Anterior cingulate cortex (tissue), 58 donors: ENCODE data around the gene PCSK9.
"Not testable (repeated sequence)": the region's sequence is repeated elsewhere in the genome, so short reads cannot be mapped to it uniquely, and the experiment has no call there.

Source experiments
- DNase-seq, 58 donors: peaks; one replicate each; lab custom pipeline; 2025; lab: John Stamatoyannopoulos, UW

PCSK9 gene

DNA sequence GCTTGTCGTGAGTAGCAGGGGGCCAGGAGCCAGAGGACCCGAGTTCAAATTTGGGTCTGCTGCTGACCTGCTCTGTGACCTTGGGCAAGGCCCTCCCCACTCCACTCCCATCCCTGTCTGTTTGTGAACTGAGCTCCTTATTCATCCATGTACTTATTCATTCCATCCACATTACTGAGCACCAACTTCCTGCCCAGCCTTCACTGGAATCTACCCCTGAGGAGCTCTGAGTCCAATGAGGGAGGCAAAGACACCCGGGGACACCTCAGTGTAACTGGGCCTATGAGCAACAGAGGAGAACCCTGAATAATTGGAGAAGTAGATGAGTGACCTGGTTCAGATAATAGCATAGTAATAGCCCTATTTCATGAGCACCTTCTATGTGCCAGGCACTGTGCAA lies 31.7 kb upstream of the PCSK9 start:
- no peak for DNase-seq

DNA sequence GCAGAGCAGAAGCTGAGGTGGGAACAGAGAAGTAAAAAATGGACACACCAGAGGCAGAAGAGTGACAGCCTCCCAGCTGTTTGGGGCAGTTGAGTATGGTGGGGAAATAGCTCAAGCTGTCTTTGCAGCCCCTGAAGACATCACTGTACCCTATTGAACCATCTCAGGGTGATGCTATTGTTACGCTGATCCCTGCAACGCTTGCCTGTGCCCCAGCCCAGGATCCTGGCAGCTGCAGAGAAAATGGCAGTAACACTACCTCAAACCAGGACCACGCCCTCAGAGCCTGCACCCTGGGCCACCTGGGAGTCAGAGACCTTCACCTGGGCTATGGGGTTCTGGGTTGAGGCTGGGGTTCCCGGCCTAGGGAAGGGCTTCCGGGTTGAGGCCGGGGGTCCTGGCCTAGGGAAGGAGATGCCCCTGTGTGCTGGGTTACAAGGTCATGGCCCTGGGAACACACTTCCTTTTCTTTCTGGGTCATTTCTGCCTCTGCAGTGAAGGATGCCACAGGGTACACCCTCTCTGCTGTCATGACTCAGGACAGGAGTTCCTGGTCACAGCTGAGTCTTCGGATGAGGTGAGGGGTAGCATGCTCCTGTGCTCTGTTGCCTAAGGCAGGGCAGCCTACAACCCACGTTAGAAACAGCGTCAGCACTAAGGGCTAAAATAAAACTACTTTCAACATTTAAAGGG lies 29.0 kb upstream of the PCSK9 start:
- no peak for DNase-seq

DNA sequence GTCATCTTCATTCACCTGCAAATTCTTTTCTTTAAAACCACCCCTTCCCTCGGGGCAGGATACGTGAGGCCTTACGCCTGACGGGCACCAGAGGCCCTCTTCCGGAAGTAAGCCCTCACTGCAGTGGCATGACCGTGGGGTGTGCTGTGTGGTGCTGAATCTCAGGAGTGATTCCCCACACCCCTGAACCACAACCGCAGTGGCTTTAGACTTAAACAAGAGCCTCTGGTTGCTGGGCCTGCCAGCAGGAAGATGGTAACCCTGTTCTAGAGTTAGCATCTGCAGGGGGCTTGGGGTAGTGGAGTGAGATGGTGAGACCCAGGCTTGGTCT lies 28.5 kb upstream of the PCSK9 start:
- DNase-seq, result no peak

DNA sequence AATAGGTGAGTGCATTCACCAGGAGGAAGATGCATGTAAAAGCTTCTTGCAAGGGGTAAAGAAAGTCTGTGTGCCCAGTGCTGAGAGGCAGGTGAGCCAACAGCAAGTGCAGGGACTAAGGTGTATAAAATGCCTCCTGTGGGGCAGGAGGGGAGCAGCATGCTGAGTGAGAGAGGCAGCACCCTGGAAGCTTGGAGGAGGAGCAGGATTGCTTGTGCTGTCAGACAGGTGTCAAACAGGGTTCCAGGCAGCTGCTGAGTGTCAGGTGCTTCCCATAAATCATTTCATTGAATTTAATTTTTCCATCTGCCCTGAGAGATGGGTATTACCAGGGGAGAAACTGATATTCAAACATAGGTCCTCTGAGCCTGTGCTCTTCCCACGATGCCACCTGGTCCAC lies 26.7 kb upstream of the PCSK9 start:
- DNase-seq, result no peak

DNA sequence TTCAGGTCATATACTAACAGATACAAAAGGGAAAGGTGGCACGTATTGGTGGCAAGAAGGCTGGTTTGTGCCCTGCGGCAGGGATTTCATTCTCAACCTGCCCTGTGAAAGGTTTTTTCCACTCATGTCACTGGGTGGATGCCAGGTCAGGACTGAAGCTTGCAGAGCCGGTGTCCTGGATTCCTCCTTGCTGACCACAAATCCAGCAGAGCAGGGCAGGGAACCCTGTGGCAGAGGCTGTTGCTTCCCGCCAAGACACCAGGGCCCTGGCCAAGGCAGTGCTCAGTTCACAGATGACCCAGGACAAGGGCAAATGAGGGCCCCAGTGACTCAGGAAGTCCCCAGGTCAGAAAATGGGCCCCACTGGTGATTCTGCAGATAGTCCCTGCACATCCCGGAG lies 24.2 kb upstream of the PCSK9 start:
- DNase-seq, result no peak

DNA sequence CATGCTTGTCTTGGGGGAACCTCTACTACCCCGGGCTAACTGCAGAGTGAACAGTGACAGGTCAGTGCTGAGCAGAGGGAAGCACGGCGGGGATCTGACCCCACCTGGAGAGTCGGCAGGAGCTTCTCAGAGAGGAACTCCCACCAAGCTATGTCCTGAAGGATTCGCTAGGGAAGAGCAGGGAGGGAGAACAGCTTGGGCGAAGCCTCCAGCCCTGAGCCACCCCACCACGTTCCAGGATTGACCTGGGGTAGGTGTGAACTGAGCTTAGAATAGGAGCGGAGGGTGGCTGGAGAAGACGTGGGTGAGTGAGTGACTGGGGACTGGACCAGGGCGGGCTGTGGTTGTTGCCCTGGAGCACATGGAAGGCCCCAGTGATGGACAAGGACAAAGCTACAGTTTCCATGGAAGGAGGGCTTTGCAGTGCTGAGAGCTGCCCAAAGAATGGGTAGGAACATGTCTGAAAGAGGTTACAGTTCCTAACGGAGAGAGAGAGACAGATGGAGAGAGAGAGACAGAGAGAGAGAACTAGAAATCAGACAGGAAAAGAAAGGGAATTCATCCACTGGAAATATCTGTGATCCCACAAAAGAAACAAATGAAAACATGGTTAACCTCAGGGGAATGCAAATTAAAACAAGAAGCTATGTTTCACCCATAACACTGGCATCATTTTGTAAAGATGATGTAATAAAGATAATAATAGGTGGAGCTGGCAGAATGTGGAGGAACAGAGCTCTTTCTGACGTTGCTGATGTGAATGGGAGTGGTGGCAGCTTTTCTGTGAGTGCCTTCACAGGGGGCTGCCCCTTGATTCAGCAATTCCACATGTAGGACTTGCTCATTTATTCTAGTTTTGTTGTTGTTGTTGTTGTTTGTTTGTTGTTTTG lies 23.4 kb upstream of the PCSK9 start:
- no peak for DNase-seq

DNA sequence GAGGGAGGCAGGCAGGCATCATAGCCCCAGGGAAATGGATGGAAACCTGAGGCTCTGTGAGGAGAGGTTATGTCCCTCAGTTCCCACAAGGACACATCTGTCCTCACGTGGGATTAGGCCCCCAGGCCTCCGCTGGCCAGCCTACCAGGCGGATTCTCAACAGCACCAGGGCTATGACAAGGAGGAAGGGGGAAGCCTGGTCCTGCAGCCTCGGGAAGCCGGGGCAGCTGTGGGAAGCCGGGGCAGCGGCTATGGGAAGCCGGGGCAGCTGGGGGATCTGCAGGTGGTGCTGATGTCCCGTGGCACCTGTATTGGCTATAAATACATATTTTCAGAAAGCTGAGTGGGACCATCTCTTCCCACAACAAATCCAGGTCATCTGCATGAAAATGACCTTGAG lies 21.0 kb upstream of the PCSK9 start:
- DNase-seq, result no peak

DNA sequence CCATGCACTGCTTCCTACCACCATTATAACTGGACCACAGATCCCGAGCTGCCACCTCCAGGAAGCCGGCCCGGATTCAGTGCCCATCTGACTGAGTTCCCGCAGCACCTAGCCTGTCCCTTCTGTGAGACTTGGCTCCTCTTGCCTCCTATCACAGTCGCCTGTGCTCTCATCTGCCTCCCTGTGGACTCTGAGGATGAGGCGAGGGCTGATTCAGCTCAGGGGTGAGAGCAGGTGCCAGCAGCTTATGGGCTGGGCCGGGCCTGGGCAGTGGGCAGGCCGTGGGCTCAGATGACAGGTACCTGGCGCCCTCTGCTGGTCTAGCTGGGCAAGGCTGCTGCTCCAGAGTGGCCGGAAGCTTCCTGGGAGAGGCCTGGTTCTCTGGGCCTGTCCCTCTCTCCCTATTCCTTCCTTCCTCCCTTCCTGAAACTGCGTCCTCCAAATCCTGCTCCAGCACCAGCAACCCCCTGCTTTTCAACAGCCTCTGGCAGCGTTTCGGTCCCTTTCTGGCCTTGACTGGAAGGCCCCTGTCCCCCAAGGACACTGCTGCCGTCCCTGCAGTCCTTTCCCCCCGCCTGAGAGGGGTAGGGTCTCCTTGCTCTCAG lies 17.3 kb upstream of the PCSK9 start:
- DNase-seq, result peak in 56 of 58 donors; percentile 1 to 82 (median 50)

DNA sequence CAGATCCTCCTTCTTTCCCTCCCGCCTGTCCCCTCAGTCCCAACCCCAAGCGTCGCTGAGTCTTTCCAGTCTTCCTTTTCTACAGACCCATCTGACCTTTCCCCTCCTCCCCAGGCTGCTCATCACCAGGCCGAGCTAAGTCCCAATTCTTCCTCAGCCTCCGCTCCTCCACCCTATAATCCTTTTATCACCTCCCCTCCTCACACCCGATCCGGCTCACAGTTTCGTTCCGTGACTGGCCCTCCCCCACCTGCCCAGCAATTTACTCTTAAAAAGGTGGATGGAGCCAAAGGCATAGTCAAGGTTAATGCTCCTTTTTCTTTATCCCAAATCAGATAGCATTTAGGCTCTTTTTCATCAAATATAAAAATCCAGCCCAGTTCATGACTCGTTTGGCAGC lies 15.2 kb upstream of the PCSK9 start:
- DNase-seq, result not testable (repeated sequence)

DNA sequence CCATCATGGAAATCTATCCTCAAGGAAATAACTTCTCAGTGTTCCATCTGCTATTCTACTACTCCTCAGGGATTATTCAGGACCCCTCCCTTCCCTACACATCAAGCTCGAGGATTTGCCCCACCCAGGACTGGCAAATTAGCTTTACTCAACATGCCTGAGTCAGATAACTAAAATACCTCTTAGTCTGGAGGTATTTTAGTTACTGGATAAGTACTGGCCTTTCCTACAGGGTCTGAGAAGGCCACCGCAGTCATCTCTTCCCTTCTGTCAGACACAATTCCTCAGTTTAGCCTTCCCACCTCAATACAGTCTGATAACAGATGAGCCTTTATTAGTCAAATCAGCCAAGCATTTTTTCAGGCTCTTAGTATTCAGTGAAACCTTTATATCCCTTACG lies 12.7 kb upstream of the PCSK9 start:
- DNase-seq, result not testable (repeated sequence)

DNA sequence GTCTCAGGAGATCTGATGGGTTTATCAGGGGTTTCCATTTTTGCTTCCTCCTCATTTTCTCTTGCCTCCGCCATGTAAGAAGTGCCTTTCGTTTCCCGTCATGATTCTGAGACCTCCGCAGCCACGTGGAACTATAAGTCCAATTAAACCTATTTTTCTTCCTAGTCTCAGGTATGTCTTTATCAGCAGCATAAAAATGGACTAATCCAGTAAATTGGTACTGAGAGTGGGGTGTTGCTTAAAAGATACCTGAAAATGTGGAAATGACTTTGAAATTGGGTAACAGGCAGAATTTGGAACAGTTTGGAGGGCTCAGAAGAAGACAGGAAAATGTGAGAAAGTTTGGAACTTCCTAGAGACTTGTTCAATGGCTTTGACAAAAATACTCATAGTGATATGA lies 8.2 kb upstream of the PCSK9 start:
- DNase-seq, result not testable (repeated sequence)

DNA sequence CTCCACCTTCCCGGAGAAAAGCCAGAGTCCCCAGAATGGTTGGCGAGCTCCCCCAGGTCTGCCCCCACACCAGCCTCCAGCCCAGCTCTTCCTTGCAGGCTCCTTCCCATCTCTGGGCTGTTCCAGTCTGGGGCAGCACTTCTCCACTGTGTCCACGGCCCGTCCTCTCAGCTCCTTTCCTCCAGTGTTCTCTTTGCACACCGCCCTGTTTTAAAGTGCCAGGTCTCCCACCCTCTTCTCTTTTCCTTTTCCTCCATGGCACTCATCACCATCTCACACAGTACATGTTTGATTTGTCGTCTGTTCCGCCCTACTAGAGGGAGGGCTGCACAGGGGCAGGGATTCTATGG lies 6.1 kb upstream of the PCSK9 start:
- DNase-seq, result no peak

DNA sequence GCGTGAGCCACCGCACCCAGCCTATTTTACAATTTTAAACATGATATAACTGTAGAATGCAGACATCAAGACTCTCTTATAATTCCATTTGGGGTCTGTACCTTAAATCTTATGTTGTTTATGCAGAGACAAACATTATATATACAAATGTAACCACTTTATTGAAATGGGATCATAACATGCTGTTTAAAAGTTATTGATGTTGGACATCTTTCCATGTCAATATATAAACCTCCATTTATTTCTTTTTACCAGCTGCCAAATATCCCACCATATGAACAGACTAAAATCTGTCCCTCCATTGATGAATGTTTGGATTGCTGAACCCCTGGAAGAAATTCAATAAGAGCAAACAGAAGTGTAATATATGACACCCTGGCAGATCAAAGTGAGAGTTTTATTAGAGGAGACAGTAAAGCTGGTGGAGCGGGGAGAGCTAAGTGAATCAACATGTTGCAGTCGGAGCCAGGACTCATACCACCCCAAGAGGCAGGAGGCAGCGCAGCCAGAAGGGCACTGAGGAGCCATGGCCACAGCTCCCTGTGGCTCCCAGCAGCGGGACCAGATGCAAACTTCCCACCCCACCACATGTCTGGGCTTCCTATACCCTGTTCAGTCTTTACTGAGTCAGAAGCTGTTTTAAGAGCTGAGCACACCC lies 4.7 kb upstream of the PCSK9 start:
- DNase-seq, result no peak

DNA sequence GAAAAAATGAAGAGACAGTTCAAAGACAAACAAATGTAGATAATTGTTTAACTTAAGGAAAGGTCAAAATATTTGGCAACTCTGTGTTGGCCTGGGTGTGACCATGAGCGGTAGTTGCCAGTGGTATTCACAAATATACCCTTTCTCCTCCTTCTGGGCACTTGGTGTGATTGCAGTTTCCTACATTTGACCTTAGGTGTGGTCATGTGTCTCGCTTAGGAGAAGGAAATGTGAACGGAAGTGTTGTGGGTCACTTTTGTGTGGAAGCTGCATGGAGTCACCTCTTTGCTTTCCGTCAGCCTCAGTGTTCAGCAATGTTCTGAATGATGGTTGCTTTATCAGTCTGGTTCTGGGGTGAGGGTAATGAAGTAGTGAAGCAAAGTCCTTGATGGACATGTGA lies 3.4 kb upstream of the PCSK9 start:
- no peak for DNase-seq

DNA sequence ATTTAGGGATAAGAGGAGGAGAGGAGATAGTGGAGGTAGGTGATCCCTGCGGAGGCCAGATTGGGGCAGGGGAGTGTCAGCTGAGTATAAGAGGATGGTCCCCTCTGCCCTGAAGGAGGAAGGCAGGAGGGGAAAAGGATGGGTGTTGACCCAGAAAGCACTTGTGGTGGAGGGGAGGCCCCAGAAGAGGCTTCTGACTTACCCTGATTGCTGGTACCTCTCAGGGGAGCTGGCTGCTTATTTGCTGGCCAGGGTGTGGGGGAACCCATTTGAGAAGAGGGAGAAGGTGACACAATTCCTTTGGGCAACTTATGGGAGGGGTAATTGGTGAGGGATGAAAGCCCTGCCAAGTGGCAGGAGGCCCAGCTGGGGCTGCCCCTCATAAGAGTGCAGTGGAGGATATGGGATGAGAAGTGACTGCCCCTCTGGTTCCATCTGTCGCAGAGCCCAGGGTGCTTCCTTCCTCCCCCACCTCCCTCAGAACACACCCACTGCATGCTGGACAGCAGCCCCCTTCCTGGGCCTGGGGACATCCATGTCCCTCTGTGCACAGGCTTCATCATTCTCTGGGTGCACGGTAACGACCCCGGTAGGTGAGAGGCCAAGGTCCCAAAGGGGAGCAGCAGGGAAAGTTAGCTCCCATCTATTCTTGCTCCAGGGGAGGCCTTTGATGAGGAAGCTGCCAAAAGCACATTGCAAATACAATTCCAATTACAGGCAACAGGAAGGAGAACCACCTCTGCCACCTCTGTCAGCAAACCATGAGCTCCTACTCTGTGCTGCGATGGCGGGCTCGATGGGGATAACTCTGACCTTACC lies 1.4 kb upstream of the PCSK9 start:
- no peak for DNase-seq

DNA sequence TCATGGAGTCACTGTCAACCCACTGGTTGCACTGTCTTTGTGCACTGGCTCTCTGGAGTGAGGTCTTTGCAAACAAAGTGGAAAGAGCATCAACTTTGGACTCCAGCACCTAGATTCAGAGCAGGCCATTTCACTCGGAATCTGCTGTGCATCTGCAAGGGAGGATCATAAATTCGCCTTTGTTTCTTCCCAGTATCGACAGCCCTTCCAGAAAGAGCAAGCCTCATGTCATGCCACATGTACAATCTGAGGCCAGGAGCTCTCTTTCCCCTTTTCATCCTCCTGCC lies 853 bp upstream of the PCSK9 start:
- DNase-seq, result no peak

DNA sequence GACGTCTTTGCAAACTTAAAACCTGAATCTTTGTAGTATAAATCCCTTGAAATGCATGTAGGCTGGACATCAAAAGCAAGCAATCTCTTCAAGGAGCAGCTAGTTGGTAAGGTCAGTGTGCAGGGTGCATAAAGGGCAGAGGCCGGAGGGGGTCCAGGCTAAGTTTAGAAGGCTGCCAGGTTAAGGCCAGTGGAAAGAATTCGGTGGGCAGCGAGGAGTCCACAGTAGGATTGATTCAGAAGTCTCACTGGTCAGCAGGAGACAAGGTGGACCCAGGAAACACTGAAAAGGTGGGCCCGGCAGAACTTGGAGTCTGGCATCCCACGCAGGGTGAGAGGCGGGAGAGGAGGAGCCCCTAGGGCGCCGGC lies 390 bp upstream of the PCSK9 start:
- DNase-seq, result no peak

DNA sequence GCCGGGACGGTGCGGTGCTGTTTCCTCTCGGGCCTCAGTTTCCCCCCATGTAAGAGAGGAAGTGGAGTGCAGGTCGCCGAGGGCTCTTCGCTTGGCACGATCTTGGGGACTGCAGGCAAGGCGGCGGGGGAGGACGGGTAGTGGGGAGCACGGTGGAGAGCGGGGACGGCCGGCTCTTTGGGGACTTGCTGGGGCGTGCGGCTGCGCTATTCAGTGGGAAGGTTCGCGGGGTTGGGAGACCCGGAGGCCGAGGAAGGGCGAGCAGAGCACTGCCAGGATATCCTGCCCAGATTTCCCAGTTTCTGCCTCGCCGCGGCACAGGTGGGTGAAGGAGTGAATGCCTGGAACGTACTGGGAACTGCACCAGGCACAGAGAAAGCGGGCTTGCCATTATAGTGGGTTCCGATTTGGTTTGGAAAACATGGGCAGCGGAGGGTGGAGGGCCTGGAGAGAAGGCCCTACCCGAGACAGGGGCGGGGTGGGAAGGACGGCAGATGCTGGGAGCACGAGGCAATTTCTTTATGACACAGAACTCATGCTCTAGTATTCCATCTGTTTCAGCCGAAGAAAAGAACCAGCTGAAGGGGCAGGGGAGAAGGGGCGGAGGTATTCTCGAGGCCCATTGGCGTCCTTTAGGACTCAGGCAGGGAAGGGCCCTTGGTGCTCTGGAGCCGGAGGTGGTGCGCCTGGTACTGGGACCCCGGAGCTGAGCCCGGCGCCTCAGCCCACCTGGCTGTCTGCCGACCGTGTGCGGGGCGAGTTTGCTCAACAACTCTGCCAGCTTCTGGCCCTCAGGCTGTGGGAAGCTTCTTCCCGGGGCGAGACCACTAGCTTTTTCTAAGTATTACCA lies 960 bp downstream of the PCSK9 start:
- no peak for DNase-seq

DNA sequence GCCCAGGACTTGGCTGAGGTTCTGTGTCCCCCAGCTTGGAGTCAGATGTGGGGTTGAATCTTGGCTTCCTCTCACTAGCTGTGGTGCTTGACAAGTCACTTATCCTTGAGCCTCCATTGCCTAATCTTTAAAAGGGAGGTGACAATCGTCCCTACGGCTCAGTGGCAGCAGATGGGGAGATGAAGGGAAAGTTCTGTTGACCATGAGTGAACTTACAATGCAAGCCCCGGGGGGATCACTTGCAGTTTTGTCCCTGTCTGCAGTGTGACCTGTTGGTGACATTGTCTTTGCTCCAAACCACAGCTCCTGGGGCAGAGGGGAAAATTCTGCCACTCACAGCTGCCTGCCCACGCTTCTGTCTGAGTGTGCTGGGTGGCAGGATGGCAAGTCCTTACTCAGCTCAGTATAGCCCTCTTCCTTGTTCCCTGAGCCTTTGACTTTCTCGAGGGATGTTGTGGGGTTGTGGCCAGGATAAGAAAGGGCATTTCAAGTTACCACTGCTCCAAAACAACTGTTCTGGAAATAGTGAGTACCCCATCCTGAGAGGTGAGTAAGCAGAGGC lies 1.7 kb downstream of the PCSK9 start:
- no peak for DNase-seq

DNA sequence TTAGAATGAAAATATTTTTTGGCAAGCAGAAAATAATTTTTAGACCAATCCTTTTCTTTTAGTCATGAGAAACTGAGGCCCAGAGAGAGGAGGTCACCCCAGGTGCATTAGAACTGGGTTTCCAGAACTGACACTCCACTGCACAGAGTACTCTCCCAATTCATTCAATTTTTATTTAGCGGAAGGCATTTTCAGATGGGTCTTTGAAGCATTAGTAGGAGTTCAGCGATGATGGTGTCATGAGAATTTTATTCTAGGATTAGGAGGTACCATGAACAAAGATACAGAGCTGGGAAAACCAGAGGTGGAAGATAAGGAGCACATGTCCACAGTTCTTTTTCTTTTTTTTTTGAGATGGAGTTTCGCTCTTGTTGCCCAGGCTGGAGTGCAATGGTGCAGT lies 2.3 kb downstream of the PCSK9 start:
- no peak for DNase-seq
